AG10803 (cell line): ENCODE measurements around the gene LOC101059915.

Source experiments
- DNase-seq: peaks from one replicate; pipeline ENCODE4 v3.0.0; 2010; ENCODE audit warnings: low read depth
- H3K4me3 ChIP-seq: 2 replicates; pipeline ENCODE4 v1.5.1; 2011; ENCODE audit warnings: mild to moderate bottlenecking, low read length, control low read depth
- TF ChIP-seq, protein P1 (sequence below): conservative IDR thresholded peaks from 2 replicates; pipeline ENCODE4 v1.5.1; 2011; ENCODE audit warnings: mild to moderate bottlenecking, low read length, control low read depth, inconsistent platforms

Gene LOC101059915

DNA sequence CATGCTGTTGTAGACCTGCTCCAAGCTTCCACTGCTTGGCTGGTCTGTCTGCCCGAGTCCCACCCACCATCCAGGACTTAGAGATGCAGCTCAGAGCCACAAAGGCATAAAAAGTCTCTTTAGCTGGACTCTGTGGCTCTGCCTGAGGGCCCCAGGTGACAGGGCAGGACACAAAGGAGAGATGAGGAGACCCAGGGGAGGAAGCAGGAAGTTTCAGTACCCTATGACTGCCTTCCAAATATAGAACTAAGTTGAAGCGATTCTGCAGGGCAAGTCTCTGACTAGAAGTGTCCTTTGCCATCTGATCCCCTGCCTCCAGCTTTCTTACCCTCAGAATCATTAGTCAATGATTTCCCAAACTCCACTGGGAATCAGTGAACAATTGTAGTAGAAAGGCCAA lies 37.9 kb upstream of the LOC101059915 start:
- H3K4me3 ChIP-seq, result no peak overlapping the region
- TF ChIP-seq, protein P1, sequence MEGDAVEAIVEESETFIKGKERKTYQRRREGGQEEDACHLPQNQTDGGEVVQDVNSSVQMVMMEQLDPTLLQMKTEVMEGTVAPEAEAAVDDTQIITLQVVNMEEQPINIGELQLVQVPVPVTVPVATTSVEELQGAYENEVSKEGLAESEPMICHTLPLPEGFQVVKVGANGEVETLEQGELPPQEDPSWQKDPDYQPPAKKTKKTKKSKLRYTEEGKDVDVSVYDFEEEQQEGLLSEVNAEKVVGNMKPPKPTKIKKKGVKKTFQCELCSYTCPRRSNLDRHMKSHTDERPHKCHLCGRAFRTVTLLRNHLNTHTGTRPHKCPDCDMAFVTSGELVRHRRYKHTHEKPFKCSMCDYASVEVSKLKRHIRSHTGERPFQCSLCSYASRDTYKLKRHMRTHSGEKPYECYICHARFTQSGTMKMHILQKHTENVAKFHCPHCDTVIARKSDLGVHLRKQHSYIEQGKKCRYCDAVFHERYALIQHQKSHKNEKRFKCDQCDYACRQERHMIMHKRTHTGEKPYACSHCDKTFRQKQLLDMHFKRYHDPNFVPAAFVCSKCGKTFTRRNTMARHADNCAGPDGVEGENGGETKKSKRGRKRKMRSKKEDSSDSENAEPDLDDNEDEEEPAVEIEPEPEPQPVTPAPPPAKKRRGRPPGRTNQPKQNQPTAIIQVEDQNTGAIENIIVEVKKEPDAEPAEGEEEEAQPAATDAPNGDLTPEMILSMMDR, result no peak
- DNase-seq, result no peak

DNA sequence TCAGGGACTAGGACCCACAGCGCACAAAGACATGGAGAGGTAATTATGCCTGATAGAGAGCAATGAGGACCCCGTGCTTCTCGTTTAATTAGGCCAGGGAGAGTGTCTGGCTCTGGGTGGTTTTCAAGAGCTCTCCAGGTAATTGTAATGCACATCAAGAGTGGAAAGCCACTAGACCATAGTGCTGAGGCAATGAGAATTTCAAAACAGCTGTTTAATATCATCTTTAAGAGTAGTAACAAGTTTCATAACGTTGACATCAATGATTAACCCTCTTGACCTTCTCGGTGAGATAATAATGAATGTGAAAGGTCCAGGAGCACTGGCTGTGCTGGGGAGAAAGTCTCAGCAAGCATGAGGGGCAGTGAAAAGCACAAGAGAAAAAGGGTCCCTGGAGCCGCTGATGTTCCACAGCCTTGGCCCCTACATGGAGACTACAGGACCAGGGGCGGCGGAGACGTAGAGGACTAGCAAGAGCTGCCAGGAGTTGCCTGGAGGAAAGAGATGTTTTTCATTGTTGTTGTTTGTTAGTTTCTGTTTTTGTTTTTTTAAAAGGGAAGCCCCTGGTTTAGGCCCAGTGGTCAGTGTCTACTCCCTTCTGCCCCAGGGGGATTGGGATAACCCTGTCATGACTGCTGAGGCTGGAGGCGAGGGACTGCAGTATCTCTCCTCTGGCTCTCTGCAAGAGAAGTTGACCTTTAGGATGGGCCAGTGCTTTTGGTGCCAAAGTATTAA lies 34.3 kb upstream of the LOC101059915 start:
- no peak overlapping the region for H3K4me3 ChIP-seq
- no peak for DNase-seq
- TF ChIP-seq, protein P1, result no peak

DNA sequence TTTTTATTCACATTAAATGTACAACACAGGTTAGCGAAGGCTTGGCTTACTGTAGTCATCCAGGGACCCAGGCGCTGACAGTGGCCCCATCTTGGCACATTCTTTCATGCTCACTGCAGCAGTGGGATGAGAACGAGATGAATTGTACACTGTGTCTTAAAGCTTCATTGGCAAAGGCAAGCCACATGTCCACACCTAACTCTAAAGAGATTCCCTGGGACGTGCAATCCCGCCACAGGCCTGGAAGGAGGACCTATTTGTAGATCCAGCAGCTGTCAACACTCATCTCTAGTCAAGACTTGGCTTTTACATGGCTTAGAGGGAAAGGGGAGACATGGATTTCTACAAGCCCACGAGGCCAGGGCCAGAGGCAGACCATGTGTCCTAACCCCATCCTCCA lies 33.0 kb upstream of the LOC101059915 start:
- H3K4me3 ChIP-seq, result no peak overlapping the region
- no peak for DNase-seq
- TF ChIP-seq, protein P1, result no peak

DNA sequence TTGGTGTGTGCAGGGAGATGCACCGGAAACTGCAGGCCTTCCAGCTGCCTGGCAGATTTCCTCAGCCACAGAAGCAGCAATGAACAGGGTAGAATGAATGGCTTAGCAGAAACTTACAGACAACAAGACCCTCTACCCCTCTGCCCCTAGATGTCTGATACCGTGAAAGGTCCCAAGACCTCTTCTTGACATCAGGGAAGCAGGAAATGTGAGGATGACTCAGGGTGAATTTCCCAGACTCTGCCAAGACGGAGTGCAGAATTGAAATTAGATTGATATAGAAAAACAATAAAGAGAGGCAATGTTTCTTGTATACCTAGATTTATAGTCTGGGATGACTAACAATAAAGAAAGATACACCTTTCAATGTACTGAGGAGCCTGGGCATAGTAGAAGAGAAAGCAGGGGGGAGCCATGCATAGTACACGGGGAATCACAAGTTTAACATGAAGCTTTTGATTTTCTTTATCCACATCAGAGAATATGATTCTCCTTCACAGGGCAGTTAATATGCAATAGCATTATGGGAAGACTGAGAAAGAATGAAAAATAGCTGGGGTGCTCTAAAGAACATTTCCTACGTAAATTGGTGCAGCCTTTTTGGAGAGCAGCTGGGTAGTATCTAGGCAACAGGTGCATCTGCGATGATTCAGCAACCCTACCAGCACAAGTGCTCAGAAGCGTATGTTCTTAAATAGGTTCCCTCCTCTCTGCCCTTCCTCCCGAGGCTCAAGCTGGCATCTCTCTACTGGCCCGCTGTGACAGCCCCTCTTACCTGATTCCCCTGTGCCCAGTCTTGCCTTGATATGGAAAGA lies 30.7 kb upstream of the LOC101059915 start:
- H3K4me3 ChIP-seq, result no peak overlapping the region
- TF ChIP-seq, protein P1, result no peak
- DNase-seq, result no peak

DNA sequence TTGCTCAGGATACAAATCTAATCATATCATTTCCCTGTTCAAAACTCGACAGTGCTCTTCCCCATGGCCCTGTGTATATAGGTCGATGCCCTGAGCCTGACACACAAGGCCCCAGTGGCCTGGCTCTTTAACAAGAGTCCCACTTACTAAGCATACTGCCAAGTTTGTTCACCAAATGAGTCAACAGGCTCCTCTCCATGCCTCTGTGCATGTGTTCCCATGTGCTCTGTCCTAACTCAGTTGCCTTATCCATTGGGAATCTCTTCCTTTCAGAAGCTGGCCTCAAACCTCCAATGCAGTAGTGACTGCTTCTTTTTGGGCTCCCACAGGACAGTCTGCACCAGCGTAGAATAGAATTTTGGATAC lies 30.1 kb upstream of the LOC101059915 start:
- TF ChIP-seq, protein P1, result no peak
- DNase-seq, result peak; percentile 31
- no peak overlapping the region for H3K4me3 ChIP-seq

DNA sequence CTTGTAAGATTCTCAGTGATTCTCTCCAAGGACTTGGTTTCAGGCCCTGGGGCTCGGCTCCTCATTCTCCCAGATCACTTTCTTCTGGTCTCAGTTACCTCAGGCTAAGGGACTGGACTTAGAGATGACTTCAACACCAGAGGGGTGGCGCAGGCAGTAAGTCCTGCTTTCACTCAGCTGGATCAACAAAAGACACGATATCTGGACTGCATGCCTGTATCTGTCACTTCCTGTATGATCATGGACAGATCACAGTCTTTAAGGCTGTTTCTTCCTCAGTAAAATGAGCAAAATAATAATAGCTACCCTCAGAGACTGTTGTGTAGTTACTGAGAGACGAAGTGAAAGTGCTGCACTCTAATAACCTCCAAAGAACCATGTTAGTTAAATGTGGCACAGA lies 29.5 kb upstream of the LOC101059915 start:
- TF ChIP-seq, protein P1, result no peak
- peak; percentile 42 for DNase-seq
- H3K4me3 ChIP-seq, result peak overlapping the region; percentile 26

DNA sequence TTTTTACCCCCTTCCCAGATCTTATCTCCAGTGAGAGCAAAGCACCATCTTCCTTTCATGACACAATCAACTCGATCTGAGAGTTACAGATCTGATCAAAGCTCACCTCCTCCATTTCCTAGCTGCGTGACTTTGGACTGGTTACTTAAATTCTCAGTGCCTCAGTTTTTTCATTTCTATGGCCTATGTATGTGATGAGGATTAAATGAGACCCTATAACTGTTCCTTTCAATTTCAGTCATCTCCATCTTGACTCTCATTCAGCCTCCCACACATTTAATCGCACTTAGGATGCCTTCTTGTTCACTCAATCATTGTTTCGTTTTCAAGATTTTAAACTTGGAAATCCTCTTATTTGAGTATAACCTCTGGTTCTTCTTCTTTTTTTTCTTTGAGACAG lies 28.9 kb upstream of the LOC101059915 start:
- no peak overlapping the region for H3K4me3 ChIP-seq
- TF ChIP-seq, protein P1, result no peak
- no peak for DNase-seq
